ENCODE measurements around the gene SVIL. TPM values are rescaled to one million over a fixed set of nuclear protein-coding genes. Genes with fewer than 3 reads are reported as not detected.
"Not testable (repeated sequence)": the region's sequence is repeated elsewhere in the genome, so short reads cannot be mapped to it uniquely, and the experiment has no call there.

Gene SVIL
- total RNA-seq, 2 donors from 2014 or later, result 6.8 to 18.8 TPM

GRCh38 chr10:29622382-29622922 is 12.3 kb downstream of the SVIL start:
- no peak overlapping the region for H3K4me3 Mint-ChIP-seq

GRCh38 chr10:29621161-29621560 is 13.6 kb downstream of the SVIL start:
- Mint-ChIP-seq H3K9me3 (no peaks in the 10 kb centered on the region), H3K4me3 (no peak overlapping the region), H3K4me1 (ENCODE audit: low read depth in 2 of 2) (peaks cover 15 to 19% of the 10 kb centered on the region in 2 donors), H3K36me3 (no peaks in the 10 kb centered on the region), H3K27ac (no peak overlapping the region), H3K27me3 (peaks cover 0 to 2% of the 10 kb centered on the region in 2 donors)
- no peak for ATAC-seq
- DNase-seq (ENCODE audit: low spot score), result no peak

More at GRCh38 chr10:29622382-29622922, 12.3 kb downstream of the SVIL start:
- Mint-ChIP-seq H3K36me3 (no peaks in the 10 kb centered on the region), H3K4me1 (ENCODE audit: low read depth in 2 of 2) (peaks cover 15 to 18% of the 10 kb centered on the region in 2 donors), H3K27me3 (peaks cover 0 to 2% of the 10 kb centered on the region in 2 donors), H3K9me3 (no peaks in the 10 kb centered on the region), H3K27ac (no peak overlapping the region)
- DNase-seq (ENCODE audit: low spot score), result no peak
- no peak for ATAC-seq

- Mint-ChIP-seq H3K4me3 (no peak overlapping the region), H3K27me3 (peaks cover 0 to 2% of the 10 kb centered on the region in 2 donors), H3K27ac (no peak overlapping the region), H3K36me3 (no peaks in the 10 kb centered on the region), H3K9me3 (no peaks in the 10 kb centered on the region), H3K4me1 (ENCODE audit: low read depth in 2 of 2) (peaks cover 15 to 19% of the 10 kb centered on the region in 2 donors)
- DNase-seq (ENCODE audit: low spot score) (no peak), ATAC-seq (no peak)
Measured at GRCh38 chr10:29620112-29620690, 14.6 kb downstream of the SVIL start.

GRCh38 chr10:29619241-29619669 is 15.5 kb downstream of the SVIL start:
- Mint-ChIP-seq H3K36me3 (no peaks in the 10 kb centered on the region), H3K27ac (no peak overlapping the region), H3K27me3 (peaks cover 0 to 2% of the 10 kb centered on the region in 2 donors), H3K4me3 (no peak overlapping the region), H3K9me3 (no peaks in the 10 kb centered on the region), H3K4me1 (ENCODE audit: low read depth in 2 of 2) (peaks cover 15 to 19% of the 10 kb centered on the region in 2 donors)
- no peak for DNase-seq (ENCODE audit: low spot score)
- no peak for ATAC-seq

GRCh38 chr10:29618341-29619171 is 16.2 kb downstream of the SVIL start:
- Mint-ChIP-seq H3K9me3 (no peaks in the 10 kb centered on the region), H3K4me1 (ENCODE audit: low read depth in 2 of 2) (peaks cover 15 to 19% of the 10 kb centered on the region in 2 donors), H3K27me3 (peaks cover 0 to 2% of the 10 kb centered on the region in 2 donors), H3K27ac (no peak overlapping the region), H3K4me3 (no peak overlapping the region), H3K36me3 (no peaks in the 10 kb centered on the region)
- DNase-seq (ENCODE audit: low spot score), result no peak
- ATAC-seq, result no peak

- Mint-ChIP-seq H3K36me3 (no peaks in the 10 kb centered on the region), H3K27ac (peak overlapping the region in 1 of 2 donors; percentile 12), H3K4me1 (ENCODE audit: low read depth in 2 of 2) (peaks cover 15 to 19% of the 10 kb centered on the region in 2 donors), H3K9me3 (no peaks in the 10 kb centered on the region), H3K27me3 (peaks cover 0 to 2% of the 10 kb centered on the region in 2 donors), H3K4me3 (no peak overlapping the region)
- ATAC-seq (no peak), DNase-seq (ENCODE audit: low spot score) (no peak)
Measured at GRCh38 chr10:29617880-29618340, 16.9 kb downstream of the SVIL start.

GRCh38 chr10:29616542-29616941 is 18.2 kb downstream of the SVIL start:
- Mint-ChIP-seq H3K27me3 (peaks cover 0 to 2% of the 10 kb centered on the region in 2 donors), H3K27ac (peak overlapping the region in 1 of 2 donors; percentile 12), H3K4me3 (no peak overlapping the region), H3K9me3 (no peaks in the 10 kb centered on the region), H3K4me1 (ENCODE audit: low read depth in 2 of 2) (peaks cover 15 to 19% of the 10 kb centered on the region in 2 donors), H3K36me3 (no peaks in the 10 kb centered on the region)
- DNase-seq (ENCODE audit: low spot score), result no peak
- ATAC-seq, result no peak

GRCh38 chr10:29615195-29615594 is 19.6 kb downstream of the SVIL start:
- no peak overlapping the region for H3K27ac Mint-ChIP-seq
- H3K4me1 Mint-ChIP-seq (ENCODE audit: low read depth in 2 of 2), result peaks cover 18 to 22% of the 10 kb centered on the region in 2 donors
- no peaks in the 10 kb centered on the region for H3K36me3 Mint-ChIP-seq
- ATAC-seq (no peak), DNase-seq (ENCODE audit: low spot score) (no peak)
- no peak overlapping the region for H3K4me3 Mint-ChIP-seq
- peaks cover 0 to 2% of the 10 kb centered on the region in 2 donors for H3K27me3 Mint-ChIP-seq
- no peaks in the 10 kb centered on the region for H3K9me3 Mint-ChIP-seq

- peaks cover 11 to 17% of the 10 kb centered on the region in 2 donors for H3K4me1 Mint-ChIP-seq (ENCODE audit: low read depth in 2 of 2)
- not testable (repeated sequence) for DNase-seq (ENCODE audit: low spot score); H3K27ac Mint-ChIP-seq; H3K36me3 Mint-ChIP-seq; ATAC-seq; H3K4me3 Mint-ChIP-seq; H3K27me3 Mint-ChIP-seq; H3K9me3 Mint-ChIP-seq
Measured at GRCh38 chr10:29614289-29614688, 20.5 kb downstream of the SVIL start.

GRCh38 chr10:29613791-29614190 is 21.0 kb downstream of the SVIL start:
- ATAC-seq, result no peak
- H3K27ac Mint-ChIP-seq, result no peak overlapping the region
- no peak overlapping the region for H3K4me3 Mint-ChIP-seq

GRCh38 chr10:29613196-29613595 is 21.6 kb downstream of the SVIL start:
- ATAC-seq, result no peak
- Mint-ChIP-seq H3K27me3 (no peaks in the 10 kb centered on the region), H3K27ac (no peak overlapping the region), H3K36me3 (no peaks in the 10 kb centered on the region), H3K4me3 (no peak overlapping the region), H3K9me3 (no peaks in the 10 kb centered on the region), H3K4me1 (ENCODE audit: low read depth in 2 of 2) (peaks cover 4 to 7% of the 10 kb centered on the region in 2 donors)
- DNase-seq (ENCODE audit: low spot score), result no peak

More at GRCh38 chr10:29613791-29614190, 21.0 kb downstream of the SVIL start:
- Mint-ChIP-seq H3K27me3 (no peaks in the 10 kb centered on the region), H3K4me1 (ENCODE audit: low read depth in 2 of 2) (peaks cover 6 to 12% of the 10 kb centered on the region in 2 donors), H3K9me3 (no peaks in the 10 kb centered on the region), H3K36me3 (no peaks in the 10 kb centered on the region)
- no peak for DNase-seq (ENCODE audit: low spot score)

- no peaks in the 10 kb centered on the region for H3K27me3 Mint-ChIP-seq
- peaks cover 4 to 7% of the 10 kb centered on the region in 2 donors for H3K4me1 Mint-ChIP-seq (ENCODE audit: low read depth in 2 of 2)
- no peaks in the 10 kb centered on the region for H3K36me3 Mint-ChIP-seq
- no peaks in the 10 kb centered on the region for H3K9me3 Mint-ChIP-seq
- ATAC-seq, result no peak
- H3K27ac Mint-ChIP-seq, result no peak overlapping the region
- H3K4me3 Mint-ChIP-seq, result no peak overlapping the region
- DNase-seq (ENCODE audit: low spot score), result no peak
Measured at GRCh38 chr10:29612657-29613056, 22.1 kb downstream of the SVIL start.

- H3K27ac Mint-ChIP-seq, result no peak overlapping the region
- ATAC-seq, result no peak
- H3K4me1 Mint-ChIP-seq (ENCODE audit: low read depth in 2 of 2), result peaks cover 4 to 5% of the 10 kb centered on the region in 2 donors
Measured at GRCh38 chr10:29611781-29612381, 22.9 kb downstream of the SVIL start.

More at GRCh38 chr10:29611781-29612381, 22.9 kb downstream of the SVIL start:
- Mint-ChIP-seq H3K36me3 (no peaks in the 10 kb centered on the region), H3K9me3 (no peaks in the 10 kb centered on the region), H3K4me3 (no peak overlapping the region), H3K27me3 (no peaks in the 10 kb centered on the region)
- no peak for DNase-seq (ENCODE audit: low spot score)

Measured in natural killer cell treated with Interleukin-12 subunit alpha and Interleukin-12 subunit beta and Interleukin-15 and Interleukin-18, amount 100 ng/mL, for 72 hours (primary cell).